Measurements from ENCODE around the gene DOCK4. TPM values are rescaled to one million over a fixed set of nuclear protein-coding genes. Genes with fewer than 3 reads are reported as not detected.

Gene DOCK4
- total RNA-seq, 3 donors from 2014 or later, result 31.7 to 43.3 (median 41.9) TPM

DNA sequence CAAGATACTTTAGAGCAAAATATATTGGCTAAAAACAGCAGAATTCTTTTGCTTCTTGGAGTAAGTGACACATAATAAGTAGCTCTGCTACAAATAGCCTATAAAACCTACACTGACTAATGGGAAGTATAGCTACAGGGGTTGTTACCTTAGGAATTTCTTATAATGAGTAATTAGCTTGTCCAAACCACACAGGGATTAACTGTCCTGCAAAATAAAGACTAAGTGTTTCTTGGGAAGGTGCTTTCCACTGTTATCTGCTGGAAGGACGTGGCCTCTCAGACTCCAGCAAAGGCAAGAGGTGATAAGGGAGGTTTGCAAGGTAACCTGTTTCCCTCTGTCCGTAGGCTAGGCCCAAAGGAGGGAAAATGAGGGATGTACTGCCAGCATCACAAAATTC, 302.4 kb downstream of the DOCK4 start:
- Histone ChIP-seq H3K4me3 (no peak overlapping the region), H3K27me3 (no peaks in the 10 kb centered on the region), H3K36me3 (no peaks in the 10 kb centered on the region), H3K4me1 (no peaks in the 10 kb centered on the region), H3K27ac (no peak overlapping the region), H3K9me3 (no peaks in the 10 kb centered on the region)
- TF ChIP-seq POLR2A (IDR thresholded peaks at IDR 0.05) (no peak), POLR2AphosphoS5 (IDR thresholded peaks at IDR 0.05) (no peak)
- TF ChIP-seq, protein P1, sequence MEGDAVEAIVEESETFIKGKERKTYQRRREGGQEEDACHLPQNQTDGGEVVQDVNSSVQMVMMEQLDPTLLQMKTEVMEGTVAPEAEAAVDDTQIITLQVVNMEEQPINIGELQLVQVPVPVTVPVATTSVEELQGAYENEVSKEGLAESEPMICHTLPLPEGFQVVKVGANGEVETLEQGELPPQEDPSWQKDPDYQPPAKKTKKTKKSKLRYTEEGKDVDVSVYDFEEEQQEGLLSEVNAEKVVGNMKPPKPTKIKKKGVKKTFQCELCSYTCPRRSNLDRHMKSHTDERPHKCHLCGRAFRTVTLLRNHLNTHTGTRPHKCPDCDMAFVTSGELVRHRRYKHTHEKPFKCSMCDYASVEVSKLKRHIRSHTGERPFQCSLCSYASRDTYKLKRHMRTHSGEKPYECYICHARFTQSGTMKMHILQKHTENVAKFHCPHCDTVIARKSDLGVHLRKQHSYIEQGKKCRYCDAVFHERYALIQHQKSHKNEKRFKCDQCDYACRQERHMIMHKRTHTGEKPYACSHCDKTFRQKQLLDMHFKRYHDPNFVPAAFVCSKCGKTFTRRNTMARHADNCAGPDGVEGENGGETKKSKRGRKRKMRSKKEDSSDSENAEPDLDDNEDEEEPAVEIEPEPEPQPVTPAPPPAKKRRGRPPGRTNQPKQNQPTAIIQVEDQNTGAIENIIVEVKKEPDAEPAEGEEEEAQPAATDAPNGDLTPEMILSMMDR (IDR thresholded peaks at IDR 0.05), result no peak
- no peak for DNase-seq (ENCODE audit: low spot score in 2 of 2)
- intact Hi-C loops (cut with DNase I; ENCODE audit: low total_unique reads), result no loop called here

DNA sequence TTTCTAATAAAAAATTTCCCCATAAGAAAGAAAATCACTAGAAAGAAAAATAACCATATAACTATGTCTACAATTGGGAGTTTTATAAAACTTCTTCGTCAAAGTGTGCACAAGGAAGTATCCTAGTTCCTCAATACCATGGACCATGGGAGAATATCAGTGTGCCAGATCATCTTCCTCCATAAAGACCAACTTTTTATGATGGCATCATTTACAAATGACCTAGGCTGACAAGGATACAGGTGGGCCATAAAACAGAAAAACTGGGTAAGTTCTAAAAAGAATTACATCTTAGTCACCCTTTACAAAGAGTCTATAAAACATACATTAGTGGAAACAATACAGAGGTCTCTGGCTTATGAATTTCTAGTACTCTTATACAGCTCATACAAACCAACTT, 303.2 kb downstream of the DOCK4 start:
- Histone ChIP-seq H3K27ac (no peak overlapping the region), H3K9me3 (no peaks in the 10 kb centered on the region), H3K27me3 (no peaks in the 10 kb centered on the region), H3K4me3 (no peak overlapping the region), H3K4me1 (no peaks in the 10 kb centered on the region), H3K36me3 (no peaks in the 10 kb centered on the region)
- intact Hi-C loops (cut with DNase I; ENCODE audit: low total_unique reads), result no loop called here
- DNase-seq (ENCODE audit: low spot score in 2 of 2), result no peak
- TF ChIP-seq, protein P1 (IDR thresholded peaks at IDR 0.05), result no peak
- no peak for TF ChIP-seq POLR2AphosphoS5 (IDR thresholded peaks at IDR 0.05)
- no peak for TF ChIP-seq POLR2A (IDR thresholded peaks at IDR 0.05)

DNA sequence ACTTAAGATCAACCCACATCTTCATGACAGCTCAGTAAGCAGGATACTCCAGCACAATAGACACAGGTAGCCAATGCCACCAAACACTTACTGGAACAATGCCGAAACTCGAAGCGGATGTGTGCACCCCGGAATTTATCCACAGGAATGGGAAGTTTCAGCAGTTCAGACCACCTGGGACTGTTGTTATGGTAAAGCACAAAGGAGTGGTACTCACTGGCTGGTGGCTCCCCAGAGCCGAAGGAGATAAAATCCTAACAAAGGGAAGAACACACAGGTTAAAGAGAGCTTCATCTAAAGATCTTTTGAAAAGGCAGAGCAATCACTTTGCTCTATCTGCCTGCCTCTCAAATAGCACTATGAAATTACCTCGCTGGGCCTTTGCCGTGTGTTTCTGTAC, 305.9 kb downstream of the DOCK4 start:
- Histone ChIP-seq H3K36me3 (no peaks in the 10 kb centered on the region), H3K4me1 (no peaks in the 10 kb centered on the region), H3K27ac (no peak overlapping the region), H3K9me3 (no peaks in the 10 kb centered on the region), H3K4me3 (no peak overlapping the region), H3K27me3 (no peaks in the 10 kb centered on the region)
- intact Hi-C loops (cut with DNase I; ENCODE audit: low total_unique reads), result no loop called here
- TF ChIP-seq, protein P1 (IDR thresholded peaks at IDR 0.05), result no peak
- TF ChIP-seq POLR2A (IDR thresholded peaks at IDR 0.05) (no peak), POLR2AphosphoS5 (IDR thresholded peaks at IDR 0.05) (no peak)
- DNase-seq (ENCODE audit: low spot score in 2 of 2), result no peak

DNA sequence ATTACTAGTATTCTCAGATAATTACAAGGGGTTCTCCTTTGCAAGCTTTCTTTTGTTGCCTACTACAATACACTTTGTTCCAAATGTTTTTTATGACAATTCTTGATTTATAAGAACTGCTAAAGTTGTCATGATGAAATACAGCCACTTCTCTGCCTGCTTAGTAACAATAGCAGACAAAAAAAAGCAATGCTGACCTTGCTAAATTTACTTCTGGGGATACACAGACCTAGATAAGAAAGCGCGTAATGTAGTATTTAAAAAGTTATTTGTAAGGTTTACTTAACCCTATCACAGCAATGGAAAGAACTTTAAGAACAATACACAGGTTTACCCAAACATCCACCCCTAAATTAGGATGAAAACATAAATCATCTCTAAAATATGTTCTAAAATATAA, 311.1 kb downstream of the DOCK4 start:
- Histone ChIP-seq H3K4me3 (no peak overlapping the region), H3K27ac (no peak overlapping the region), H3K27me3 (no peaks in the 10 kb centered on the region), H3K36me3 (no peaks in the 10 kb centered on the region), H3K4me1 (no peaks in the 10 kb centered on the region), H3K9me3 (no peaks in the 10 kb centered on the region)
- DNase-seq (ENCODE audit: low spot score in 2 of 2), result no peak
- TF ChIP-seq POLR2A (IDR thresholded peaks at IDR 0.05) (no peak), POLR2AphosphoS5 (IDR thresholded peaks at IDR 0.05) (no peak)
- TF ChIP-seq, protein P1 (IDR thresholded peaks at IDR 0.05), result no peak
- intact Hi-C loops (cut with DNase I; ENCODE audit: low total_unique reads), result no loop called here

DNA sequence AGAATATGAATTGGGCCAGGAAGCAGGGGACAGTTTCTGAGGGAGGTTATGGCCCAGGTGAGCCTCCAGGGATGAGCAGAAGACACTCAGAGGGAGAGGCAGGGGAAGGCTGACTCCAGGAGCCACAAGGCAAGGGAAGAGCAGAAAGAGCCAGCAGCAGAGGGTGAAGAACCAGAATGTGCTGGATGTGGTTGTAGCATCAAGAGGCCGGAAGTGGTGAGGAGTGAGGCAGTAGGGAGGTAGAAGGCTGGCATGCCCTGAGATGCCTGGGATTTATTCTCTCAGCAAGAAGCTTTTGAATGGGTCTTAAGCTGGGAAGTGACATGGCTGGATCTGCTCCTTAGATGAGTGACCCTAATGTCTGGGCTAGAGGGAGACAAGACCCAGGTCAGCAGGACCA, 311.7 kb downstream of the DOCK4 start:
- H3K27me3 ChIP-seq, result no peaks in the 10 kb centered on the region
- H3K9me3 ChIP-seq, result no peaks in the 10 kb centered on the region
- H3K36me3 ChIP-seq, result no peaks in the 10 kb centered on the region
- intact Hi-C loops (cut with DNase I; ENCODE audit: low total_unique reads), result no loop called here
- no peak overlapping the region for H3K27ac ChIP-seq
- H3K4me3 ChIP-seq, result no peak overlapping the region
- no peak for DNase-seq (ENCODE audit: low spot score in 2 of 2)
- no peaks in the 10 kb centered on the region for H3K4me1 ChIP-seq
- TF ChIP-seq POLR2A (IDR thresholded peaks at IDR 0.05) (no peak), POLR2AphosphoS5 (IDR thresholded peaks at IDR 0.05) (no peak)
- TF ChIP-seq, protein P1 (IDR thresholded peaks at IDR 0.05), result no peak
